Coronary artery (tissue), 2 donors: ENCODE measurements around the gene DPYD.

Experiments
- DNase-seq: peaks from one replicate; pipeline ENCODE4 v3.0.0-alpha.2; 2017; ENCODE audit warnings: low spot score
- H3K27ac ChIP-seq, 2 donors: fragments of 200-600 bp; sonication (generic); one replicate each; pipeline ENCODE4 v1.5.1; 2016 to 2019
- H3K4me3 ChIP-seq: fragments of 200-600 bp; sonication (generic); 2 replicates; pipeline ENCODE4 v1.5.1; 2016; ENCODE audit warnings: mild to moderate bottlenecking, moderate library complexity
- CTCF ChIP-seq: fragments of 200-600 bp; sonication (generic); IDR thresholded peaks from one replicate; pipeline ENCODE4 v1.5.1; 2019; ENCODE audit warnings: antibody characterized with exemption

Gene DPYD

GRCh38 chr1:97095764-97096163 is 825.1 kb downstream of the DPYD start:
- H3K27ac ChIP-seq: no peak overlapping the region
- no peak overlapping the region for H3K4me3 ChIP-seq
- TF ChIP-seq CTCF: no peak
- DNase-seq: no peak

GRCh38 chr1:97094247-97094972 is 826.4 kb downstream of the DPYD start:
- DNase-seq: no peak
- no peak overlapping the region for H3K27ac ChIP-seq
- TF ChIP-seq CTCF: no peak
- H3K4me3 ChIP-seq: no peak overlapping the region

GRCh38 chr1:97093741-97094140 is 827.1 kb downstream of the DPYD start:
- H3K4me3 ChIP-seq: no peak overlapping the region
- TF ChIP-seq CTCF: no peak
- DNase-seq: no peak
- no peak overlapping the region for H3K27ac ChIP-seq

GRCh38 chr1:97092824-97093223 is 828.0 kb downstream of the DPYD start:
- no peak overlapping the region for H3K4me3 ChIP-seq
- no peak for TF ChIP-seq CTCF
- DNase-seq: no peak
- no peak overlapping the region for H3K27ac ChIP-seq

- Histone ChIP-seq H3K27ac (no peak overlapping the region), H3K4me3 (no peak overlapping the region)
- DNase-seq: no peak
- TF ChIP-seq CTCF: no peak
These were observed 829.2 kb downstream of the DPYD start for GRCh38 chr1:97091679-97092078.

GRCh38 chr1:97091263-97091662 is 829.6 kb downstream of the DPYD start:
- no peak for DNase-seq
- H3K4me3 ChIP-seq: no peak overlapping the region
- H3K27ac ChIP-seq: no peak overlapping the region

More at GRCh38 chr1:97091263-97091662, 829.6 kb downstream of the DPYD start:
- TF ChIP-seq CTCF: no peak
